GM12872 (cell line): ENCODE data around the gene PLXNA2.

Experiments
- CTCF ChIP-seq: IDR thresholded peaks from 3 replicates; pipeline ENCODE4 v1.5.1; 2011; ENCODE audit warnings: low read depth, mild to moderate bottlenecking, low read length, moderate library complexity; ENCODE audit not compliant: insufficient read depth

Gene PLXNA2

DNA sequence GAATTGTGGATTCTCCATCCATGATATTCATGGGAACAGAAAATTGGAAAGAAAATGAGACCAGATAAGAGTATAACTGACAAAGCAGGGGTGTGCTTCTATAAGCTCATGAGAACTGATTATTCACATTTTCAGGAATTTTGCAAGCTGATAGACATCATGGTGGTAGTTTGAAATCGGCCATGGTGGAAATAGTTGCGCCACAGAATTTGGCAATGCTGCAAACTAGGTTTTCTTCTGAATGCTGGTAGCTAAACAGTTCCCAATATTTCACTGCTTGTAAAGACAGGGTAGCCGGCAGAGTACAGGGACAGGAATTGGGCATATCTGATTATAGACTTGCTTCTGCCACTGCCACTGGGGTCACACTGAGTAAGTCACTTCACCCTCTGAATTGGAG lies 151.1 kb downstream of the PLXNA2 start:
- no peak for TF ChIP-seq CTCF

DNA sequence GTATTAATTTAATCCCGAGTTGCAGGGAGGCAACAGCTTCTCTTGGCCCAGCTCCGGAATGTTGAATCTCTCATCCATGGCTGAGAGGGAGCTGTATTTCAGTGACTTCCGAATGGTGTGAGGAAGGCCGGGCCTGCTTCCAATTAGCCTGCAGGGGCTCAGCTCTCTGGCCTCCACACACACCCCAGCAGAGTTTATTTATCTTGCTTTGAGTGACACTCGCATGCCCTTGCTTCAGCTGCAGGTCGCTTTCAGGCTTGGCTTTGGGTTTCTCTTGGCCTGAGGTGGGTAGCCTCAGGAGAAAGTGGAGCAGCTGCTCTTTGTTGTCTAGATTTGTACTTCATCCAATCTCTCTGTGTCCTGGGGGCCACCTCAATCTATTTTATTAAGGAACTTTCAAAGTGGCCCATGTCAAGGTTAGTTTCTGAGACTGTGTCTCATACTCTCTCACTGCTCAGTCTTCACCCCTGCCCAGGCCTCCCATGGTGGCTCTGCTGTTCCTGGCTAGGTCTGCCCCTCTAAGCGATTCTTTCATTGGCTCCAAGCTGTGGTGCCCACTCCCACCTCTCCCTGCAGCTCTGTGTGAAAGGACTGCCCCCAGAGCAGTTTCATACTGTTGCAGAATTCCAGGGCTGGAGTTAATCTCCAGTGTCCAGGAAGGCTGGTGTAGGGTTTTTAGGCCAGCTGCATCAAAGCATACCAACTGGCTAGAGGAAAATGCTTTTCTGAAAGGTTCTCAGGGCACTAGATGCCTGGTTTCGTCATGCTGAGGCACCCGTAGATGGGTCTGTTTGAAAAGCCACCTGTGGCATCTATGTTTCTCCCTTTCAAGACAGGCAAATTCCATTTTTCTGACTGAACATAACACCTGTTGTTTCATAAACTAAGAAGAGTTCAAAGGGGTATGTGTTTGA lies 153.5 kb downstream of the PLXNA2 start:
- TF ChIP-seq CTCF = no peak

GRCh38 chr1:208089761-208090370 lies 154.3 kb downstream of the PLXNA2 start:
- TF ChIP-seq CTCF = no peak

GRCh38 chr1:208089149-208089548 lies 155.0 kb downstream of the PLXNA2 start:
- TF ChIP-seq CTCF = no peak

GRCh38 chr1:208088319-208088718 lies 155.9 kb downstream of the PLXNA2 start:
- no peak for TF ChIP-seq CTCF

DNA sequence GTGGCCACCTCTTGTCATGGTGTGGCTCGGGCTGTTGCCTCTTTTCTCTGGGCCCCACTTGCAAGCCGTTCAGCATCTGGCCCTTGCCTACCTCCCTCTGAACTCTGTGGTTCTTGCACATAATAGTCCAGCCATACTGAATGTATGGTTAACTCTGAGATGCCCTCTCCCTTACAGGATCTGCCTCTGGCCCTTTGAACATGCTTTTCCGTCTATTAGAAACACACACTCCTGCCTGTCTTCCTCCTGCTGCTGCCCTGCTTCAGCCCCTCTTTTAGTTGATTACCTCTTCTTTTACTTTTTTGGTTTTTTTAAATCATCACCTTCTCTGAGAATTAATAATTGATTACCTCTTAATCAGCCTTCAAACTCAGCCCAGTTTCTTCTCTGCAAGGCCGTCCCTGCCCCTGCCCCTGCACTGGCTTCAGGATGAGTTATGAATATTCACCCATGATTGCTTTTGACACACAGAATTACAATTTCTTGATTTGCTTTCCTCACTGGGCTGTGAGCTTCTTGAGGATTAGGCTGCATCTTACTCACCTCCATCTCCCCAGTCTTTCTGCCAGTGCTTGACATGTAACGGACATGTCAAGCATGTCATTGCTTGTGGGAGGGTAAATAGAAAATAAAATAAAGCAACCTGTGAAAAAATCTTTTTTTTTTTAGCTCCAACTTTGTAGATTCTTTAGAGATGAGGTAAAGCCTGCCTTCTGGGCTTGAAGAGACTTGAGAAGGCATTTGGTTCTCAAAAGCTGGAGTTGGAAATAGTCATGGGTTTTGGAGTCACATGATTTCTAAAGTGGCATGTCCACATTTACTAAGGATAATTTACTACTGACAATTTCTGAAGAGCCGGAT lies 158.3 kb downstream of the PLXNA2 start:
- TF ChIP-seq CTCF = no peak

- TF ChIP-seq CTCF = no peak
Measured at GRCh38 chr1:208084764-208085163, 159.4 kb downstream of the PLXNA2 start.
